B cell (primary cell): ENCODE measurements around the gene PHF19. TPM values are rescaled to one million over a fixed set of nuclear protein-coding genes. Genes with fewer than 3 reads are reported as not detected.

Experiments
- ATAC-seq: fragments of 200-7000 bp; cut with Tn5 transposase; one replicate; pipeline ENCODE4 v1.10.0; 2021; ENCODE audit warnings: low read depth, mild to moderate bottlenecking, moderate number of reproducible peaks, moderate library complexity
- CTCF ChIA-PET: fragments of 350-600 bp; sonication (Branson Sonifier 250); formaldehyde crosslinking; loops from one replicate; lab custom pipeline; 2021; ENCODE audit warnings: antibody characterized with exemption, inconsistent platforms; lab: Charles Lee
- POLR2A ChIA-PET: fragments of 350-600 bp; sonication (Branson Sonifier 250); formaldehyde crosslinking; loops from one replicate; lab custom pipeline; 2021; ENCODE audit warnings: antibody characterized with exemption; lab: Charles Lee
- DNase-seq: peaks from one replicate; pipeline ENCODE4 v3.0.0; 2013
- H2AFZ ChIP-seq: 2 replicates; pipeline ENCODE4 v1.6.1; 2012; ENCODE audit warnings: mild to moderate bottlenecking, low read depth, low read length; ENCODE audit not compliant: insufficient read depth, poor library complexity, severe bottlenecking
- H3K27ac ChIP-seq, 2 donors: 1 replicate in 1 of 2; 2 replicates in 1 of 2; pipeline ENCODE4 v1.5.1; 2012 to 2013; ENCODE audit warnings: low read length in 2 of 2, mild to moderate bottlenecking in 2 of 2, moderate library complexity in 1 of 2
- H3K27me3 ChIP-seq, 4 experiments: fragments of 200-600 bp in 1 of 4; sonication (generic) in 1 of 4; replicated peaks in 1 of 4; 1 replicate in 2 of 4; 2 replicates in 2 of 4; pipeline versions ENCODE4 v1.6.1 to v1.7.0; 2013 to 2016; ENCODE audit warnings: low read length in 3 of 4, mild to moderate bottlenecking in 2 of 4, mixed read lengths in 1 of 4, moderate library complexity in 1 of 4; ENCODE audit not compliant: insufficient read depth in 4 of 4, control insufficient read depth in 3 of 4; ENCODE audit errors: control extremely low read depth in 1 of 4
- H3K36me3 ChIP-seq, 2 experiments: replicated peaks in 1 of 2; 1 replicate in 1 of 2; 2 replicates in 1 of 2; pipeline versions ENCODE4 v1.6.1 to v1.7.1; 2013; ENCODE audit warnings: low read length in 1 of 2; ENCODE audit not compliant: insufficient read depth in 2 of 2, control insufficient read depth in 1 of 2; ENCODE audit errors: control extremely low read depth in 1 of 2, extremely low read depth in 1 of 2
- H3K4me1 ChIP-seq, 2 donors: fragments of 200-600 bp in 1 of 2; sonication (generic) in 1 of 2; 1 replicate in 1 of 2; 2 replicates in 1 of 2; pipeline versions ENCODE4 v1.5.1 to v1.6.1; 2013 to 2017; ENCODE audit warnings: low read length in 2 of 2; ENCODE audit not compliant: control insufficient read depth in 2 of 2, insufficient read depth in 2 of 2
- H3K4me2 ChIP-seq: replicated peaks from 2 replicates; pipeline ENCODE3; 2012; ENCODE audit warnings: mild to moderate bottlenecking, low read depth, low read length; ENCODE audit not compliant: poor library complexity, severe bottlenecking
- H3K4me3 ChIP-seq, 5 experiments: fragments of 200-600 bp in 1 of 5; sonication (generic) in 1 of 5; 1 replicate in 3 of 5; 2 replicates in 2 of 5; pipeline versions ENCODE4 v1.5.1 to v1.7.0; 2011 to 2016; ENCODE audit warnings: low read length in 4 of 5, mild to moderate bottlenecking in 4 of 5, low read depth in 2 of 5, control low read depth in 1 of 5, moderate library complexity in 1 of 5; ENCODE audit not compliant: insufficient read depth in 1 of 5; ENCODE audit errors: control extremely low read depth in 1 of 5, extremely low read depth in 1 of 5
- H3K79me2 ChIP-seq: fragments of 200-600 bp; sonication (generic); one replicate; pipeline ENCODE4 v1.6.0; 2016; ENCODE audit warnings: low read length; ENCODE audit not compliant: control insufficient read depth, insufficient read depth
- H3K9ac ChIP-seq: fragments of 200-600 bp; sonication (generic); 2 replicates; pipeline ENCODE4 v1.6.1; 2017; ENCODE audit warnings: mild to moderate bottlenecking, low read length, moderate library complexity
- H3K9me3 ChIP-seq, 3 donors: one replicate each; pipeline versions ENCODE4 v1.6.1 to v1.7.1; 2013; ENCODE audit warnings: low read length in 2 of 3; ENCODE audit not compliant: control insufficient read depth in 2 of 3, insufficient read depth in 1 of 3; ENCODE audit errors: control extremely low read depth in 1 of 3
- H4K20me1 ChIP-seq: 2 replicates; pipeline ENCODE4 v1.6.0; 2012; ENCODE audit warnings: mild to moderate bottlenecking, low read length; ENCODE audit not compliant: insufficient read depth, control insufficient read depth, poor library complexity, severe bottlenecking
- H3K27ac Mint-ChIP-seq: one replicate; pipeline ENCODE4 v1.8.0; 2021; ENCODE audit warnings: mixed read lengths
- H3K27me3 Mint-ChIP-seq: one replicate; pipeline ENCODE4 v1.8.0; 2021; ENCODE audit warnings: mixed read lengths
- H3K4me1 Mint-ChIP-seq: one replicate; pipeline ENCODE4 v1.8.0; 2021; ENCODE audit warnings: mixed read lengths
- H3K4me3 Mint-ChIP-seq: one replicate; pipeline ENCODE4 v1.8.0; 2021; ENCODE audit warnings: mixed read lengths
- H3K9me3 Mint-ChIP-seq: one replicate; pipeline ENCODE4 v1.8.0; 2022; ENCODE audit warnings: mixed read lengths; ENCODE audit not compliant: insufficient read depth
- EZH2 ChIP-seq: IDR thresholded peaks from 2 replicates; pipeline ENCODE4 v1.6.1; 2012; ENCODE audit warnings: borderline replicate concordance, low read depth, mild to moderate bottlenecking, moderate library complexity, low read length; ENCODE audit not compliant: insufficient read depth, poor library complexity, severe bottlenecking
- WGBS: methylation state at CpG from one replicate; pipeline ENCODE4 v1.1.5; 2013; ENCODE audit warnings: missing lambda C conversion rate; ENCODE audit not compliant: insufficient coverage; 5-methylcytosine and 5-hydroxymethylcytosine counted together
- intact Hi-C: fragments of 100-400 bp; cut with micrococcal nuclease; formaldehyde crosslinking; loops from one replicate; pipeline ENCODE4 v1.10.0; 2022
- polyA plus RNA-seq: library from polyadenylated mRNA; depleted of rRNA; stranded (reverse); fragments of >200 nt; gene quantifications from 2 replicates; pipeline ENCODE4 v1.2.3, GENCODE V29; 2012
- total RNA-seq, 2 donors: library from RNA; stranded (reverse); fragments of 120-200 nt in 1 of 2; gene quantifications; 1 replicate in 1 of 2; 2 replicates in 1 of 2; pipeline versions ENCODE4 v1.2.3 to v1.2.4, GENCODE V29; 2013 to 2022
- TF ChIP-seq, protein P1 (sequence below): fragments of 200-600 bp; IDR thresholded peaks from one replicate; pipeline ENCODE4 v1.8.0; 2022; ENCODE audit warnings: antibody characterized with exemption, mild to moderate bottlenecking

The PHF19 gene
- total and polyA plus RNA-seq, 2 donors (not counting 1 experiment from before 2014, with no cell fraction given), result 17.0 to 20.9 TPM

DNA sequence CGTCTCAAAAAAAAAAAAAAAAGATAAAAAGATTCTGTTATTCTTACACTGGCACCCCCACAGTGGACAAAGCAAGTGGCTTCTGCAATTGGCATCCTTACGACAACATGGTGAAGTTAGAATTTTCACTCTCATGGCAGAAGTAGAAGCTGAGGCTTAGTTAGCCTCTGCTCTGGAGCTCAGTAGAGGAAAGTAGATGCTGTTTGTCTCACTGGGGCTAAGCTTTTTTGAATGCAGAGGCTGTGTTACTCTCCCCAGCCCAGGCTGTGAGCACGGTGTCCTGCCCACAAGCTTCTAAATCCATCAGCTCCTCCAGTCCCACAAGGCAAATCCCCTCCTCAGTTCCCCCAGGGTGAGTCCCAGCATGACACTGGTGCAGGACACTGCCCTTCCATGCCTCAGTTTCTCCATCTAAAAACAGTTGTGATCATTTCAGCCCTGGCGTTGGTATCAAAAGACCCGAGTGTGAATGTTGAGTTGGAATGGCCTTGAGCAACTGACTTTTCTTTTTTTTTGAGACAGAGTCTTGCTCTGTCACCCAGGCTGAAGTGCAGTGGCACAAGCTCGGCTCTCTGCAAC lies 22.6 kb upstream of the PHF19 start:
- H4K20me1 ChIP-seq, result no peaks in the 10 kb centered on the region
- H3K9me3 ChIP-seq, result peaks cover 0 to 2% (median 0%) of the 10 kb centered on the region in 3 donors
- H3K4me1 ChIP-seq, result peaks cover 40 to 43% of the 10 kb centered on the region in 2 donors
- Mint-ChIP-seq H3K27me3 (no peaks in the 10 kb centered on the region), H3K4me1 (peaks cover 42% of the 10 kb centered on the region), H3K9me3 (no peaks in the 10 kb centered on the region), H3K4me3 (no peak overlapping the region), H3K27ac (no peak overlapping the region)
- no peak for ATAC-seq
- H2AFZ ChIP-seq, result no peak overlapping the region
- H3K79me2 ChIP-seq, result no peaks in the 10 kb centered on the region
- intact Hi-C loops, result no loop called here
- no peak overlapping the region for H3K9ac ChIP-seq
- no peak overlapping the region for H3K27ac ChIP-seq
- H3K27me3 ChIP-seq, result no peaks in the 10 kb centered on the region
- WGBS, result 84% methylated on average over 2 of the region's 6 CpGs
- no peak overlapping the region for H3K4me3 ChIP-seq
- CTCF ChIA-PET, result no interaction called here
- no peak overlapping the region for H3K4me2 ChIP-seq
- DNase-seq, result no peak
- no peaks in the 10 kb centered on the region for H3K36me3 ChIP-seq
- POLR2A ChIA-PET, result no interaction called here
- TF ChIP-seq, protein P1, sequence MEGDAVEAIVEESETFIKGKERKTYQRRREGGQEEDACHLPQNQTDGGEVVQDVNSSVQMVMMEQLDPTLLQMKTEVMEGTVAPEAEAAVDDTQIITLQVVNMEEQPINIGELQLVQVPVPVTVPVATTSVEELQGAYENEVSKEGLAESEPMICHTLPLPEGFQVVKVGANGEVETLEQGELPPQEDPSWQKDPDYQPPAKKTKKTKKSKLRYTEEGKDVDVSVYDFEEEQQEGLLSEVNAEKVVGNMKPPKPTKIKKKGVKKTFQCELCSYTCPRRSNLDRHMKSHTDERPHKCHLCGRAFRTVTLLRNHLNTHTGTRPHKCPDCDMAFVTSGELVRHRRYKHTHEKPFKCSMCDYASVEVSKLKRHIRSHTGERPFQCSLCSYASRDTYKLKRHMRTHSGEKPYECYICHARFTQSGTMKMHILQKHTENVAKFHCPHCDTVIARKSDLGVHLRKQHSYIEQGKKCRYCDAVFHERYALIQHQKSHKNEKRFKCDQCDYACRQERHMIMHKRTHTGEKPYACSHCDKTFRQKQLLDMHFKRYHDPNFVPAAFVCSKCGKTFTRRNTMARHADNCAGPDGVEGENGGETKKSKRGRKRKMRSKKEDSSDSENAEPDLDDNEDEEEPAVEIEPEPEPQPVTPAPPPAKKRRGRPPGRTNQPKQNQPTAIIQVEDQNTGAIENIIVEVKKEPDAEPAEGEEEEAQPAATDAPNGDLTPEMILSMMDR, result no peak
- no peak for TF ChIP-seq EZH2

DNA sequence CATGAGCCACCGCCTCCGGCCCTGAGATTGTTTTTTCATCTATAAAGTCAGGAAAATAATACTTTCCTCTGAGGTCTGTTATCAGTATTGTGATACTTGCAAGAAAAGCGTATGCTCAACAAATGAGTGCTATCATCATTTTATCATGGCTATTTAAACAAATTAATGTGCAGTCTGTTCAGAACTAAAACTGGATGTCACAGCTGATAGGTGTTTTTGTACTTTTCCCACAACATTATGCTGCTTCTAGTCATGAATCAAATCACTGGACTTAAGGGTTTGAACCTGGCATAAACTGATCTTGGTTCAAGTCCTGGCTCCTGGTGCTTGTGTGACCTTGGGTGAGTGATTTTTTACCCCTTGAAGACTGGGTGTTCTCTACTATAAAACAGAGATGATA lies 21.4 kb upstream of the PHF19 start:
- H2AFZ ChIP-seq, result no peak overlapping the region
- no peak overlapping the region for H3K27ac Mint-ChIP-seq
- no peaks in the 10 kb centered on the region for H3K9me3 ChIP-seq
- no peaks in the 10 kb centered on the region for H4K20me1 ChIP-seq
- no peaks in the 10 kb centered on the region for H3K27me3 Mint-ChIP-seq
- H3K4me3 Mint-ChIP-seq, result no peak overlapping the region
- DNase-seq, result no peak
- no peaks in the 10 kb centered on the region for H3K36me3 ChIP-seq
- ChIA-PET CTCF (no interaction called here), POLR2A (no interaction called here)
- H3K9ac ChIP-seq, result no peak overlapping the region
- no peaks in the 10 kb centered on the region for H3K79me2 ChIP-seq
- no peak for ATAC-seq
- H3K4me3 ChIP-seq, result no peak overlapping the region
- H3K9me3 Mint-ChIP-seq, result no peaks in the 10 kb centered on the region
- TF ChIP-seq, protein P1, result no peak
- TF ChIP-seq EZH2, result no peak
- no peak overlapping the region for H3K4me2 ChIP-seq
- peaks cover 37 to 38% of the 10 kb centered on the region in 2 donors for H3K4me1 ChIP-seq
- intact Hi-C loops, result no loop called here
- H3K27ac ChIP-seq, result no peak overlapping the region
- WGBS, result no CpG with 5 or more reads among the region's 3 CpGs
- H3K4me1 Mint-ChIP-seq, result peaks cover 37% of the 10 kb centered on the region
- H3K27me3 ChIP-seq, result no peaks in the 10 kb centered on the region
